DND-41 (cell line): ENCODE results near the gene CFAP141.

Experiments
- CTCF ChIP-seq: IDR thresholded peaks from 2 replicates; pipeline ENCODE4 v1.5.1; 2012; ENCODE audit warnings: borderline replicate concordance, low read length, moderate library complexity, mild to moderate bottlenecking; ENCODE audit not compliant: poor library complexity, severe bottlenecking; ENCODE audit errors: extremely low read depth
- EZH2 ChIP-seq: IDR thresholded peaks from 3 replicates; pipeline ENCODE4 v1.6.1; 2012; ENCODE audit warnings: borderline replicate concordance, low read depth, mild to moderate bottlenecking, moderate library complexity, low read length, inconsistent platforms; ENCODE audit not compliant: severe bottlenecking

GRCh38 chr1:154208677-154209388, 2.7 kb upstream of the CFAP141 start:
- TF ChIP-seq CTCF (no peak), EZH2 (no peak)
